Effector memory CD8-positive, alpha-beta T cell (primary cell): ENCODE results near the gene KIF1C.
A peak's percentile ranks its signal among the peaks of the same experiment; 100 is the strongest.

Source experiments
- ATAC-seq: fragments of 150-1000 bp; cut with Tn5 transposase; replicated peaks from 2 replicates; pipeline ENCODE4 v1.10.0; 2021; ENCODE audit warnings: mild to moderate bottlenecking, moderate library complexity
- DNase-seq, 3 experiments: peaks; one replicate each; pipeline ENCODE4 v3.0.0; 2021
- H3K27ac Mint-ChIP-seq, 2 donors: one replicate each; pipeline ENCODE4 v1.8.0; 2022; ENCODE audit warnings: mild to moderate bottlenecking in 2 of 2, mixed read lengths in 2 of 2, moderate library complexity in 2 of 2
- H3K27me3 Mint-ChIP-seq, 2 donors: one replicate each; pipeline ENCODE4 v1.8.0; 2022; ENCODE audit warnings: mixed read lengths in 2 of 2
- H3K36me3 Mint-ChIP-seq: one replicate; pipeline ENCODE4 v1.8.0; 2022; ENCODE audit warnings: mild to moderate bottlenecking, moderate library complexity, mixed read lengths; ENCODE audit not compliant: insufficient read depth
- H3K4me1 Mint-ChIP-seq, 2 donors: one replicate each; pipeline ENCODE4 v1.8.0; 2022; ENCODE audit warnings: low read depth in 2 of 2, mixed read lengths in 2 of 2
- H3K4me3 Mint-ChIP-seq, 2 donors: one replicate each; pipeline ENCODE4 v1.8.0; 2022; ENCODE audit warnings: mild to moderate bottlenecking in 2 of 2, mixed read lengths in 2 of 2, moderate library complexity in 2 of 2
- H3K9me3 Mint-ChIP-seq, 2 donors: one replicate each; pipeline ENCODE4 v1.8.0; 2022; ENCODE audit warnings: mixed read lengths in 2 of 2

KIF1C gene

DNA sequence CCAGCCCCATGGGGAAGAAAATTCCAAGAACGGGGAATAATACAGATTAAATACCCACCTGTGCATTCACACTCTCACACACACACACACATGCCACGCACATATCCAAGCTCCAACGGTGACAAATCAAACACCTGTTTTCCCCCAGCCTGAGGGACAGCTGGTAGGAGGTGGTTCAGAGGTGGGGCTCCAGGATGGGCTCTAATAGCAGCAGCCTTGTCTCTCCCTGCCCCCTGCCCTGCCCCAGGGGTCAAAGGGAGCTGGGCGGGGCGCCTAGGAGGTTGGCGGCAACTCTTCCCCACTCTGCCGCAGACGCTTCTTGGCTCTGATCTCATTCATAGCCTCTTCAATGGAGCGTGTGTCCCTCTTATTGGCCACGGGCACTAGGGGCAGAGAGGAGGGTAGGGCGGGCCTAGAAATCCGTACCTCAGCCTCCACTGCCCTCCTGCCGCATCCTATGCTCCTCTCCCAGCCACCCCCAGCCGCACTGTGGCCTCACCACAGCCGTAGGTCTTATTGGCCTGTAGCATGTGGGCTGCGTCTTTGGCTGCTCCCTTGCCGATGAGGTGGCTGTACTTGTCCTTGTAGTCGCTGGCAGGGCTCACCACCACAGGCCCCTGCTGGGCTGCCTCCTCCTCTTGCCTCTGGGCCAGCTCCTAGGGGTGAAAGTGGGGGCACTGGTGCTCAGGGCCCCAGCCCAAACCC is 38.3 kb upstream of the KIF1C start:
- H3K4me3 Mint-ChIP-seq, result no peak overlapping the region
- peaks cover 3 to 5% of the 10 kb centered on the region in 2 donors for H3K4me1 Mint-ChIP-seq
- DNase-seq, result no peak
- no peaks in the 10 kb centered on the region for H3K27me3 Mint-ChIP-seq
- ATAC-seq, result no peak
- H3K9me3 Mint-ChIP-seq, result no peaks in the 10 kb centered on the region
- H3K36me3 Mint-ChIP-seq, result peaks cover 17% of the 10 kb centered on the region
- H3K27ac Mint-ChIP-seq, result no peak overlapping the region

DNA sequence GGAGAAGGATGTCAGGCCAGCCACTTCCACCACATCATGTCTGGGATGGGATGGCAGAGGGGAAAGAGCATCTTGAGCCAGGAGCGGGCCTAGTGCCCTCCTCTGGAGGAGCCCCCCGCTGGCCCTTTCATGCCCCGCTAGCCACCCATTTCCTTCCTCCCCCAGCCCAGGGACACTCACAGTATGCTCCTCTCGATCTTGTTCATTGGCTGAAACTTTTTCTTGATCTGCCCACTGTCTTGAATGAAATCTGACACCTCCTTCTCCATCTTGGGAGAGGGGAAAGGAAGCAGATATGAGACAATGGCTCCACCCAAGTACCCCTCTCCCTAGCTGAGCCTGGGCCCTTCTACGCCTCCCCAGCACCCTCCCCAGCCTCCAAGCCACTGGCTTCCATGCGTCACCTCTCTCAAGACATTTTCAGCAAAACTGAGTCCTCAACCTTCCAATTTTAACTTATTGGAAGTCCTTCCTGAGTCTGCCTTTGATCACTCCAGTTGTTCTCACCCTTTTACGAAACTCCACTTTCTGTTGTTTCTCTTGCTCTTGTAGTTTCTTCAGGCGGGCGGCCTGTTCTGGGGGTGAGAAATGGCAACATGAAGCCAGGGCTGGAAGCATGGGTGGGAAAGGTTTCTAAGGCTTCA is 37.3 kb upstream of the KIF1C start:
- H3K9me3 Mint-ChIP-seq, result no peaks in the 10 kb centered on the region
- DNase-seq (no peak), ATAC-seq (no peak)
- no peaks in the 10 kb centered on the region for H3K27me3 Mint-ChIP-seq
- H3K36me3 Mint-ChIP-seq, result peaks cover 15% of the 10 kb centered on the region
- peaks cover 6 to 9% of the 10 kb centered on the region in 2 donors for H3K4me1 Mint-ChIP-seq
- H3K4me3 Mint-ChIP-seq, result no peak overlapping the region
- H3K27ac Mint-ChIP-seq, result peak overlapping the region in 1 of 2 donors; percentile 69

DNA sequence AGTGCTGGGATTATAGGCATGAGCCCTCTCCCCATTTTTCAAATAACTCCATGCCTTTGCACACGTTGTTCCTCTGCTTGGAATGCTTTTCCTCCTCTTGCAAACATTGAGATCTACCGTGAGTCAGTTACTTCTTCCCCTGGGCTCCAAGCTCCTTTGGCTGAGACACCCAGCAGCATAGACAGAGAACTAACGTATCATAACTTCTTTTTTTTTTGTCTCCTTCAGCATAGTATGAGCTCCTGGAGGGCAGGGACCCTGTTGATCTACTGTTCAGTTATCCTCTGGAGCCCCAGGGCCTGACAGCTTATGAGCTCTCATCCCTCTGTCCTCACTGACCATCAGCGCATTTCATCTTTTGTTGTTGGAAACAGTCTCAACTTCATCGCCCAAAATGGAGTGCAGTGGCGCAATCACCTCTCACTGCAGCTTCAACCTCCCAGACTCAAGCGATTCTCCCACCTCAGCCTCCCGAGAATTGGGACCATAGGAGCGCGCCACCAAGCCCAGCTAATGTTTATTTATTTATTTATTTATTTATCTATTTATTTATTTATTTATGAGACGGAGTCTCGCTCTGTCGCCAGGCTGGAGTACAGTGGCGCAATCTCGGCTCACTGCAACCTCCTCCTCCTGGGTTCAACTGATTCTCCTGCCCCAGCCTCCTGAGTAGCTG is 32.3 kb upstream of the KIF1C start:
- H3K4me1 Mint-ChIP-seq, result peaks cover 11 to 12% of the 10 kb centered on the region in 2 donors

DNA sequence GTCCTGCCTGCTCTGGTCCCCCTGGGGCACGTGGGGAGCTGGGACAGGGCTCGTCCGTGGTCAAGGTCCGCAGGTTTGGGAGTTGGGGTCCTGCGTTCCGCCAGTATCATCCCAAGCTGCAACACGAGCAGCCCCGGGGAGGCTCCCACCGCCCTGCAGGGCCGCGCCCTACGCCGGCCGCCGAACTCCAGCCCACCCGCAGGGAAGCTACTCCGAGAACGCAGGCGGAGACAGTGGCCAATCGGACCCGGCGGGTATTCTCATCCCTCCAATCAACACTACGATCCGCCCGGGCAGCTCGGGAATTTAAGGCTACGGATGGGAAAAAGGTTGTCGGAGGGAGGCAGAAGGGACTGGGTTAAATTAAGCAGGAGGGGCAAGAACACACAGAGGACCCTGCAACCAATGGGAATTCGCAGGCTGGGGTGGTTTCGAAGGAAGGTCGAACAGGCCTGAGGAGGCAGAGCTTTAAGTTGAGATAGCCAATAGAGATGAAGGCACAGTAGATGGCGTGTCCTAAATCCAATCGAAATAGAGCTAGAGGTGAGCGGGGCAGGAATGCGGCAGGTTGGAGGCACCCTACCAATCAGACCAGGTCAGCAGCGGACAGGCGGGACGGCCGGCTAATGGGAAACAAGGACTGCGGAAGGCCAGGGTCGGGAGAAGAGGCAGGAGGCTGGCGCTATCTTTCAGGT is 30.8 kb upstream of the KIF1C start:
- DNase-seq (peak; percentile 86 to 91 (median 90)), ATAC-seq (peak; percentile 82)
- H3K9me3 Mint-ChIP-seq, result no peaks in the 10 kb centered on the region
- peaks cover 7% of the 10 kb centered on the region for H3K36me3 Mint-ChIP-seq
- H3K4me1 Mint-ChIP-seq, result peaks cover 12% of the 10 kb centered on the region in 2 donors
- peak overlapping the region in 1 of 2 donors; percentile 44 for H3K27ac Mint-ChIP-seq
- no peaks in the 10 kb centered on the region for H3K27me3 Mint-ChIP-seq
- H3K4me3 Mint-ChIP-seq, result no peak overlapping the region

More for the DNA sequence above, 32.3 kb upstream of the KIF1C start:
- peaks cover 14% of the 10 kb centered on the region for H3K36me3 Mint-ChIP-seq
- no peak for DNase-seq
- H3K4me3 Mint-ChIP-seq, result peak overlapping the region in 1 of 2 donors; percentile 20
- H3K27me3 Mint-ChIP-seq, result no peaks in the 10 kb centered on the region
- H3K9me3 Mint-ChIP-seq, result no peaks in the 10 kb centered on the region
- peak overlapping the region in 1 of 2 donors; percentile 10 for H3K27ac Mint-ChIP-seq
- no peak for ATAC-seq

DNA sequence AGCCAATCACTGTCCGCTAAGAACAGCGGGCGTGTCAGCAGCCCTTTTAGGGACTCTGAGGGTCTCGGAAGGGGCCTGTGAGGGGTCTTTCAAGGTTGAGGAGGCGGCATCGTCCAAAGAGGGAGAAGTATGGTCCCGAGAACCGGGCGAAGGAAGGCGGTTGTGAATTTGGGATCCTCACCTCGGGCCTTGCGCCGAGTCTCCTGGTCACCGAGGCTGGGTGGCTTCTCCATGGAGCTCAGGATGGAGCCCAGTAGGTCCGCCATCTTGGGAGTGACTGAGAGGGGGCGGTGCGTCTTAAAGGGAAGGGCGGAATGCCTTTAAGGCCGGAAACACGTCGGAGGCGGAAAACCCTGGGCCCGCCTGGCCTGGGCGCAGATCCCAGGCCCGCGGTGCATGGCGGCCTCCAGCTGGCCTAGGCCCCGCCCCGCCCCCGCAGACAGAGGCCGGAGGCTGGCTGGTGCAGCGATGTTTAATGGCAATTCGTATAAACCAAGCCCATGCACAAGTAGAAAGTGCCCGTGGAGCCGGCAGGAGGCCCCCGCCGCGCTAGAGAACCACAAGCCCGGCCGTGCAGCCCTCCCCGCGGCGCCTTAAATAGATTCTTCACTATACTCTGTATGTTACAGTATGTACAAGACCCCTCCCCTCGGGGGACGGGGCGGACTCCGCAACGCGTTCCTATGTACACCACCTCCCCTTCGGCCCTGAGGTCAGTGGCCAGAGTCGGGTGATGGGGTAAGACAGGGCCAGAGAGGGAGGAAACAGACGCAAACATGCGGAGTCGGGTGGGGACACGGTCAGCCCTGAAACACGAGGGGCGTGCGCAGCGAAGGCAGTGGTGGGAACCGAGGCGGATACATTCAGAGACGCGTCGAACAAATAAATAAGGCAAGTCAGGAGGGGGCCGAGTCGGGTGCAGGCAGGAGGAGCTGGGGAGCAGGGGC is 29.9 kb upstream of the KIF1C start, which contains the start of gene SPAG7:
SPAG7 (minus strand) TSS at position 279 of the 947 bp plus-strand sequence; CDS start at position 266, 13 bp downstream.
- H3K4me1 Mint-ChIP-seq, result peaks cover 12 to 14% of the 10 kb centered on the region in 2 donors
- DNase-seq (peak; percentile 92 to 96 (median 95)), ATAC-seq (peak; percentile 67)
- no peaks in the 10 kb centered on the region for H3K9me3 Mint-ChIP-seq
- H3K27me3 Mint-ChIP-seq, result no peaks in the 10 kb centered on the region
- peaks cover 15% of the 10 kb centered on the region for H3K36me3 Mint-ChIP-seq
- no peak within 1 kb of the TSS for H3K4me3 Mint-ChIP-seq
- H3K27ac Mint-ChIP-seq, result peak within 1 kb of the TSS in 1 of 2 donors; percentile 44

DNA sequence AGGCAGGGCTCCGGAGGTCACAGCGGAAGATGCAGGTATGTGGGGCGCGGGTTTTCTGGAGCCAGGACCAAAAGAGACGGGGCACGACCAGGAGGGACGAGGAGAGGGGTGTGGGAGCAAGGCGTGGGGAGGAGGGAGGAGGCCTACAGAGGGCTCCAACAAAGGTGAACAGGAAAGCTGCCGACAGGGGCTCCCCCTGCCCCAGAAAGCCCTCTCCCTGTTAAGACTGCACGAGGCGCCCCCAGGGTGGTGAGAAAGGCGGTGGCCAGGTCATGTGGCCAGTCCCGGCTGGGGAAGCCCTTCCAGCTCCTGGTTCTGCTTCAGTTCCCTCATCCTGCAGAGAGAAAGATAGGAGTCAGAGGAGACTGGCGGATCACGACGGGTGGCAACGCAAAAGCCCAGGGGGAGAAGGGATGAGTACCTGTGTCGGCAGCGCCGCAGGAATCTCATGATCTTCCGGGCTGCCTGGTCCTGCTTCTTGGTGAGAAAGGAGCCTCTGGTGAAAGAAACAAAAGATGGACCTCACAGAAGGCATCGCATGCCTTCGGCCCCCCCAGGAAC is 29.2 kb upstream of the KIF1C start:
- Mint-ChIP-seq H3K4me3 (no peak overlapping the region), H3K27ac (no peak overlapping the region), H3K36me3 (peaks cover 18% of the 10 kb centered on the region), H3K4me1 (peaks cover 12 to 14% of the 10 kb centered on the region in 2 donors), H3K27me3 (no peaks in the 10 kb centered on the region), H3K9me3 (no peaks in the 10 kb centered on the region)
- no peak for DNase-seq
- no peak for ATAC-seq

DNA sequence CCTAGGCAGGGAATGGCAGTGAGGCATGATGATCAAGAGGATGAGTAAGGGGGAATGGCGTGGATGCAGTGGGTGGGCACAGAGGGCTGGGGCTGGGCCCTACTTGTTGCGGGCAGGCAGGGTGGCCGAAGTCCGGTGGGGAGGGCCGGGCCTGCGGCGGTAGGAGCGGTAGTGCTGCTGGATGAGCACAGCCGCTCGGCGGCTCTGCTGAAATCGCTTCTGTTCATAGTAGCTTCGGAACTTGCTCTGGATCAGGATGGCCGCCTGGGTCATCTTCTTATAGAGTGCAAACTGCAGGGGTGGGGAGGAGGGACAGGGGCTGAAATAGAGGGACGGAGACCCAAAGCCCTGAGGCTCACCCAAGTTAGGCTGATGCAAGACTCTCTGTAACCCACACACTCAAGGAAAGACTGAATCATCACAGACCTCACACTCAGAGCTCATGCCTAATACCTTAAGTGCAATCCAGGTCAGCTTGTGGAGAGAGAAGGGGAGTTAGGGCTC is 28.7 kb upstream of the KIF1C start:
- ATAC-seq (no peak), DNase-seq (no peak)
- H3K4me3 Mint-ChIP-seq, result no peak overlapping the region
- H3K27ac Mint-ChIP-seq, result no peak overlapping the region
- H3K4me1 Mint-ChIP-seq, result peaks cover 12 to 14% of the 10 kb centered on the region in 2 donors
- H3K36me3 Mint-ChIP-seq, result peaks cover 18% of the 10 kb centered on the region
- no peaks in the 10 kb centered on the region for H3K27me3 Mint-ChIP-seq
- no peaks in the 10 kb centered on the region for H3K9me3 Mint-ChIP-seq

DNA sequence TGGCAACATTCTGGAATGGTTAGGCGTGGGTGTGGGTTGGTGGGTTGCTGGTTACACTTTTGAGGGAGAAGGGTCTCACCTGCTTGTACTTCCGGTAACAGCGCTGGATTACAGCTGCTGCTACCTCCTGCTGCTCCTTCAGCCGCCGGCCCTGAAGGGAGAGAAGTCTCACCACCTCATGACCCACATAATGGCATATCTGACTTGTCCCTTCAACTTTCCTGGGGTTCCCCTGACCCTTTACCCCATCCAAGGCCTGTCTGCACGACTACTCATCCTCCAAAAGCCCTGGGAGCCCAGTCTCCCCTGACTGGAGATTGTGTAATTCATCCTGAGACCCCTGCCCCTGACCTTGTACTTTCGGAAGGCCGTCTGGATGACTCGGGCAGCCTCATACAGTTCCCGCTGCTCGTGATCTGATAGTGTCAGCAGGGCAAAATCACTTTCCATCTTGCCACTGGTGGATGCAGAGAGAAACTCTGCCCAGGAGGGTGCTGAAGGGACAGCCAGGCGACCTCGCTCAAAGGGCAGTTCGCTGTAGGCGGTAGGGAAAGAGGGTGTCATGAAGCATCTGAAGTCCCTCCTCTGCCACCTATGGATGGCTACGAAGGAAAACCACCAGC is 28.1 kb upstream of the KIF1C start:
- no peaks in the 10 kb centered on the region for H3K27me3 Mint-ChIP-seq
- H3K27ac Mint-ChIP-seq, result no peak overlapping the region
- H3K9me3 Mint-ChIP-seq, result no peaks in the 10 kb centered on the region
- H3K4me1 Mint-ChIP-seq, result peaks cover 12 to 14% of the 10 kb centered on the region in 2 donors
- ATAC-seq (no peak), DNase-seq (no peak)
- H3K4me3 Mint-ChIP-seq, result no peak overlapping the region
- H3K36me3 Mint-ChIP-seq, result peaks cover 21% of the 10 kb centered on the region

DNA sequence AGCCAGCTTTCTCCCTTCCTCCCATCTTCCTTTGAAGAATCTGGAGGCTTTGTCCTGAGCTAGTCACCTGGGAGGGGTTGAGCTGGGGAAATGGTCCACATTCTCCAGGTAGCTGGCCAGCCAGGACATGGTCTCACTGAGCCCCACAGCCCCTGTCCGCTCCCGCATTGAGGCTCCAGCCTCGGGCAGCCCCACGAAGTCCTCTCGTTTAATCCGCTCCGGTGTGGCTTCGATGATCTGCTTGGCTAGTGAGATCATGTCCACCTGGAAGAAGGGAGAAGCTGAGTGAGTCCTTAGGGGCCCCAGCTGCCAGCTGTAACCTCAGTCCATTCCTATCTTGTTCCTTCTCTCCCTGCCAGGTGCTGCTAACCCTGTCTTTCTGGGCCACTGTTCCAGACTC is 27.5 kb upstream of the KIF1C start:
- Mint-ChIP-seq H3K36me3 (peaks cover 23% of the 10 kb centered on the region), H3K27ac (peak overlapping the region in 1 of 2 donors; percentile 53), H3K27me3 (no peaks in the 10 kb centered on the region), H3K4me3 (peak overlapping the region in 1 of 2 donors; percentile 17), H3K9me3 (no peaks in the 10 kb centered on the region), H3K4me1 (peaks cover 12 to 13% of the 10 kb centered on the region in 2 donors)
- ATAC-seq, result no peak
- DNase-seq, result no peak

DNA sequence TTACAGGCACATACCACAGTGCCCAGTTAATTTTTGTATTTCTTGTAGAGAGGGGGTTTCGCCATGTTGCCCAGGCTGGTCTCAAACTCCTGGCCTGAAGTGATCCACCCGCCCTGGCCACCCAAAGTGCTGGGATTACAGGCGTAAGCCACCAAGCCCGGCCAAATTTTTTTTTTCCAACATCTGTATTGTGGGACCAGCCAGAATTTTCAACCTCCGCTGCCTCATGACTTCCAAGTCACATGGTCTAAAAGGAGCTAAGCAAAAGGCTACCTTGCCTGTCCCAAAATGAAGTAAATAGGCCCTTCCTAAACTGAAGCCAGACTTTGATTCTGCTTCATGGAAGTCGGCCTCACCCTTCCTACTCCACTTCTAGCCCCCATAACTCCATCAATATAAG is 25.9 kb upstream of the KIF1C start:
- no peak for ATAC-seq
- Mint-ChIP-seq H3K4me3 (no peak overlapping the region), H3K4me1 (peaks cover 7% of the 10 kb centered on the region in 2 donors), H3K27me3 (no peaks in the 10 kb centered on the region), H3K27ac (peak overlapping the region in 1 of 2 donors; percentile 53), H3K9me3 (no peaks in the 10 kb centered on the region), H3K36me3 (peaks cover 25% of the 10 kb centered on the region)
- no peak for DNase-seq

DNA sequence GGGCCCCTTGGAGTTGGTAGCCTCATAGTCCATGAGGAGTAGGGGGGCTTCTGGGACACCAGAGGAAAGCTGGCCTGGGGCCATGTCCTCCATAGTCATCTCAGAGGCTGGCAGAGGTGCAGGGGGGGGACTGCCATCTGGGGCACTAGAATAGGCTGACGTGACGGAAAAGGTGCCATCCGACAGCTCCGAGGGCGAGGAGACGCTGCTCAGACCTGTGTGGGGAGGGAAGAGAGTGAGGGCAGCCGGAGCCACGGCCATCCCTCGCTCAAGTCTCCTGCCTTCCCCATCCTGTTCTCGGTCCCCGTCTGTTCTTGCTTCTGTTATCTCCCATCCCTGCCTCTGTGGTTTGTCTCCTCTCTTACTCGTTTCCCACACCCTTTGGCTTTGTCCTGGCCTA is 25.4 kb upstream of the KIF1C start:
- H3K36me3 Mint-ChIP-seq, result peaks cover 30% of the 10 kb centered on the region
- no peaks in the 10 kb centered on the region for H3K9me3 Mint-ChIP-seq
- peak overlapping the region in 1 of 2 donors; percentile 12 for H3K4me3 Mint-ChIP-seq
- DNase-seq (no peak), ATAC-seq (no peak)
- H3K27me3 Mint-ChIP-seq, result no peaks in the 10 kb centered on the region
- peak overlapping the region; percentile 76 for H3K27ac Mint-ChIP-seq
- H3K4me1 Mint-ChIP-seq, result peaks cover 7% of the 10 kb centered on the region in 2 donors

DNA sequence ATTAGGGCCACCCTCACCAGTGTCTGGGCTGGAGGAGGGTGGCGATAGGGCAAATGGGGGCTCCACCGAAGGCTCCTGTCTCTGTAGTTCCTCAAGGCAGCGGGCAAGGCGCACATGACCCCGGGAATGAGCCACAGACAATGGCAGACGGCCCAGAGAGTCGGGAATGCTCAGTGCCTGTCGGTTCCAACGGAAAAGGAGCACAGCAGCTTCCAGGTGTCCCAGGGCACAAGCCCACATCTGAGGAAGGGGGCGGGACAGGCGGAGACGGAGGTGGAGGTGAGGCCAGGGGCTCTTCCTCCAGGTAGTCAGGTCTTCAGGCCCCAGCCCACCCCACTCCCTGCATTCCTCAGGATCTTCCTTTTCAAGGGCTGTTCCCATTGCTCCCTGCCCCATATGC is 25.0 kb upstream of the KIF1C start:
- peak overlapping the region; percentile 76 for H3K27ac Mint-ChIP-seq
- no peaks in the 10 kb centered on the region for H3K27me3 Mint-ChIP-seq
- peaks cover 30% of the 10 kb centered on the region for H3K36me3 Mint-ChIP-seq
- DNase-seq, result no peak
- no peaks in the 10 kb centered on the region for H3K9me3 Mint-ChIP-seq
- H3K4me3 Mint-ChIP-seq, result peak overlapping the region in 1 of 2 donors; percentile 12
- H3K4me1 Mint-ChIP-seq, result peaks cover 7% of the 10 kb centered on the region in 2 donors
- ATAC-seq, result no peak
